Stimulated activated naive CD4-positive, alpha-beta T cell (primary cell): Measurements from ENCODE around the gene LRRC7.

Experiments used
- DNase-seq, 6 experiments: peaks; one replicate each; lab custom pipeline; 2025; lab: John Stamatoyannopoulos, UW

The LRRC7 gene

DNA sequence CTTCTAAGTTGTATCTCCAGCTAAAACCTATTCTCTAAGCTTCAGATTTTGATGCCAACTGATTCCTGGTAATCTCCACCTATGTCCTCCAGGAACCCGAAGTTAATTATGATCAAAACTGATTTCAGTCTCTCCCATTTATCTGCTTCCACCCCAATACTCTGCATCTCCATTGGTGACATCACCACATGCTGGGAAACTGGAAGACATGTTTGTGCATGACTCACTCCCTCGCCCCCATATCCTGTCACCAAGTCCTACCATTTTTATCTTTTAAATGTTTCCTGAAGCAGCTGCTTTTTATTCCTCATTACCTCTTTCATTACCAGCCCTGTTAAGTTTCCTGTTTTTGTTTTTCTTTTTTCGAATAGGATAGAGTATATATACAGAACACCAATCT, 409.2 kb downstream of the LRRC7 start:
- no peak for DNase-seq

DNA sequence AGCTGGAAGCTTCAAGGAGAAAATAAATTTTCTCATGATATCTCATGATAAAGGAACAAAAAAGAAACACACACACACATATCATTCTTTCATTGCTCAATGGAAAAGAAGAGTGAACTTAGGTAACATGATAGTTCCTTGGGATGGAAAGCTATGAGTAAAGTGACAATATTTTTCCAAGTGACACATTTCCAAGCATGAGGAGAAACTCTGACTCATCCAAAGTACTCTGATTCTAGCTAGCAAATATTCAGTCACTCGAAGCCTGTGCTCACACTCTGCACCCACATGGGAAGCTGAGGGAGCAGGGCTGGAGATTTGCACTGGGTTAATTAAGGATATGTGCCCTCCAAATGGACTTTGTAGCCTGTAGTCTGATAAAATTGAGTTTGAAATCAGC, 415.3 kb downstream of the LRRC7 start:
- DNase-seq = no peak

GRCh38 chr1:69985376-69985775, 417.7 kb downstream of the LRRC7 start:
- no peak for DNase-seq

DNA sequence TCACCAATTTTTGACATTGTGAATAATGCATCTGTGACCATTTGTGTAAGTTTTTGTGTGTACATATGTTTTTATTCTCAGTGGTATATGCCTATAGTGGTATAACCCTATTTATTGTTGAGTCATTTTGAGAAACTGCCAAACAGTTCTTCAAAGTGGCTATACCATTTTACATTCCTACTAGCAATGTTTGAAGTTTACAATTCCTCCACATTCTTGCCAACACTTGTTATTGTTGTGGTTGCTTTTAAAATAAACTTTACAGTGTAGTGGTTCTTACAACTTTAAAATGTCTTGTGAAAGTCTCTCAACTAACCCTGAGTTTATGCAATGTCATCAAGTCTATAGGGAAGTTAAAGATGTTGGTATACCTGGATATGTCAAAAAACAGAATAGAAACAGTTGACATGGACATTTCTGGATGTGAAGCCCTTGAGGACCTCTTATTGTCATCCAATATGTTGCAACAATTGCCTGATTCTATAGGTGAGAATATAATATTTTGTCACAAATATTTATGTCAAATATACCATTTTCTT, 418.2 kb downstream of the LRRC7 start:
- no peak for DNase-seq

DNA sequence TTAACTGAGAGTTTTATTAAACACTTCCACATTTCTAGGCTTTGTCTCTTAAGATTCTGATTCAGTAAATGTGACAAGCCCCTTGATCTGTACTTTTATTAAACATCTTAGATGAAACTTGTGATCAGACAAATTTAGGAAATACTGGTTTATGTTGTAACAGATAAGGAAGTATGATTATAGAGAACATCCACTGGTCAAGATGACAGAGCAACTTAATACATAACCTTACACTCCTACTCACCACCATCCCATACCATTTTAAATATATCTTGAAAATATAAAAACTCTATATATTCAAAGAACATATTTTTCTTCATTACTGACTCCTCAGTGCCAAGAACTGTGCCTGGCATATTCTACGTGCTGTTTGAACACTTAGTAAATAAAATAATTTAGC, 420.2 kb downstream of the LRRC7 start:
- DNase-seq = no peak

DNA sequence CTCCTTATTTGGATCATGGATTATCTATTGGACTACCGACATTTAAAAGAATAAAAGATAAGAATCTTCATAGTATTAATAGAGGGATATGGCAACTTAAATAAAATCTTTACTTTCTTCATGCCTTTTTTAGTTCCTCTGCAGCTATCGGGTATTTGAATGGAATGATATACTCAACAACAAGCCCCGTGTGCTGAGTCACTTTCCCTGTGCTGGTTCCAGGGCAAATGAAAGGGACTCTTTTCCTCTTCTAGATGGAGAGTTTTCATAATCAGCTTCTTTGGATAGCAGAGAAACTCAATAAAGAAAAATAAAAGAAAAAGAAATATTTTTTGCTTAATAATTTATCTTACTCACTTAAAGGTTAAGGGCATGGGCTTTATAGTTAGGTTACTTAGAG, 423.9 kb downstream of the LRRC7 start:
- DNase-seq = no peak

DNA sequence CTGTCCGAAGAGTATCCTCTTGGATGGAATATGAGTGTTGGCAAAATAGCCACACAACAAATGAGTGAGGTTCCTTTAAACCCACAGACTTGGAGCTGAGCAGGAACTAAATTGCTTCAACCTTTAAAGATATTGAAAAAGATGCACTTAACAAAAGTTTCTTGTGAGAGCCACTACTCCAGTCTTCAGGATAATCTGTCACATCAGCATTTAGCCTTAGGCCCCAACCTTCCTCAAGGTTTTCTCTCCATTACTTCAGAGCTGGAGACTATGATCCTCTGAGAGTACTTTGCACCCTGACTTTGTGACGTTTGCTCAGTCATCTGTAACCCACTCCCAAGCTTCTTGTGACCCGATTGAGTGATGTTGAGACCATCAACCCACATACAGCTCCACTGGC, 424.9 kb downstream of the LRRC7 start:
- no peak for DNase-seq

DNA sequence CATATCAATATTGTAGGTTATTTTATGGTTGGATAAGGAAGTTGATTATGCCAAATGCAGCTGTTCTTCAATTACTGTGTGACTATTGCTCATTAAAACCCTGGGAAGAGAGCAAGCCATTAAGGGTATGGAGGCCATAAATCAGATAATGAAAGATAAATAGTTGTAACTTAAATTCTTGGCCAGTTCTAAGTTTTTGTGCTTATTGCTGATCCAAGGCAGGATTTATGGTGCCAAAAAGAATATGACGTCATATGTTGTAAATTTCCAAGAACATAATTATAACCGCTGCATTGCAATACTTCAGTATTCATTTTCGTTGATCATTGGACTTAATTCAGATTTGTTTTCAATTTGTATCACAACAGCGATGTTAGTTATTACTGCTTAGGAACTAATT, 426.1 kb downstream of the LRRC7 start:
- no peak for DNase-seq

GRCh38 chr1:69994241-69994640, 426.5 kb downstream of the LRRC7 start:
- no peak for DNase-seq

DNA sequence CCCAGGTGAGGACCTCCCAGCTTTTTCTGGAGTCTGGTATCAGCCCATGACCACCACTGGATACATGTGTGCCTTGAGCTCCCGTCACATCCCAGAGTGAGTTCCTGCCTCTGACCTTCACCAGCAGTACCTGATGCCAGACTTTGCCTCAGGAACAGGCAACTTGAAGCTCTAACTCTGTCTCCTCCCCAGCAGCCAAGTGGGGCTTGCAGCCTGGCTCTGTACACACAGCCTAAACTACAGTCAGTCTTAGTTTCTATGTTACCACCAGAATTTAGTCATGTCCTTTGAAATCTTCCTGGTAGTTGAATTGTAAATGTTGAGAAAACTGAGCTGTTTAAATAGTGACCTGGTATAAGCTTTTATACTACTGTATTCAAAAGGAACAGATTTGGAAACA, 431.1 kb downstream of the LRRC7 start:
- DNase-seq = no peak

GRCh38 chr1:70003211-70003908, 435.6 kb downstream of the LRRC7 start:
- no peak for DNase-seq

DNA sequence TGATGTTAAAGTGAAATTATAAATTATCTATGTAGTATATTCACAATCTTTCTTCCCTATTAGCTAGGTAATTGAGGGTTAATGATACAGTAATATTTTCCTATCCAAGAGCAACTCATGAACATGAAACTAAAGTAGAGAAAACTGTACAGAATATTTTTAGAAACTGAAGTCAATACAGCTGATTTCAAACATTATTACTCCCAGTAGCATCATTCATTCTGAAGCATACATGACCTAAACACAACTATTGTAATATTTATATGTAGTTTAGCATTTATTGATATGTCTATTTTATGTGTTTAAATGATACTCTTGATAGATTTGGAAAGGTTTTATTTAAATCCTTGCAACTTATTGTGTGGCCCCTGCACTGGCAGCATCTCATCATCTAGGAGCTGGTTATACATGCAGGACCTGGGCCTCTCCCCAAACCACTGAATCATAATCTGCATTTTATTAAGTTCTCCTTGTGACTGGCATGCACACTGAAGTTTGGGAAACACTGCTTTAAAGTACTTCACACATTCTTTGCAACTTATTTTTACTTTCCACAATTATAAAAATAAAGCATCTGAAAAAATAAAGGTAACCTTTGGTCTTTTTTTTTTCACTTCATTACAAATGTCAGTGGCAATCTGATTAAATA, 437.8 kb downstream of the LRRC7 start:
- DNase-seq = no peak

GRCh38 chr1:70008660-70009059, 440.9 kb downstream of the LRRC7 start:
- DNase-seq = no peak

GRCh38 chr1:70017770-70018169, 450.0 kb downstream of the LRRC7 start:
- no peak for DNase-seq

DNA sequence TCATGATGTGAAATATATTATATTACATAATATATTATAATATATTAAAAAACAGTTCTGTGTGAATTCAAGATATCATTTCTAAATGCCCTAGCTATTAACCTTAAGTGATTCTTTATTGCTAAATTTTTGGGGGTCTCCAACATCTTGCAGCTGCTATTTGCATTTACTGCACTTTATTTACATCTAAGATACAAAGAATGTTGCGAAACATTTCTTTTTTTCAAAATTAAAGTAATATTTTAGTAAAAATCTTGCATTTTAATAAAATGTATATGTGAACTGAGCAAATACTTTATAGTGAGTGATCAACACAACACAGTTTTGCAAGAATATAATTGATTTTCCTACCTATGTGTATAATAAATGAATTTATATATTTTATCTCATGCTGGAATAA, 456.6 kb downstream of the LRRC7 start:
- DNase-seq = no peak

DNA sequence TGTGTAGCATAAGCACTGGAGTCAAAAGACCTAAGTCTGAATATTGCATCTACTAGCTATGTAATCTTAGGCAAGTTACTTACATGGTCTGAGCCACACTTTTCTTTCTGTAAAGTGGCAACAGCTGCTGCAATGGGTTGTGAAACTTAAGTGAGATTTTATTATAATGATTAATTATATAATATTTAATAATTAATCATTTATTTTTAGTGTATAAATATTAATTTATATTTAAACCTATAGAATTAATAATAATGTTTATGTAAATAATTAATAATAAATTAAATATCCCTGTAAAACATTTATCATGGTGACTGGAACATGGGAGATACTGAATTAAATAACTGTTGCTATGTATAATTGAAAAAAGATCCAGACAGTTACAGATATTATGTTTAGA, 457.3 kb downstream of the LRRC7 start:
- DNase-seq = no peak

DNA sequence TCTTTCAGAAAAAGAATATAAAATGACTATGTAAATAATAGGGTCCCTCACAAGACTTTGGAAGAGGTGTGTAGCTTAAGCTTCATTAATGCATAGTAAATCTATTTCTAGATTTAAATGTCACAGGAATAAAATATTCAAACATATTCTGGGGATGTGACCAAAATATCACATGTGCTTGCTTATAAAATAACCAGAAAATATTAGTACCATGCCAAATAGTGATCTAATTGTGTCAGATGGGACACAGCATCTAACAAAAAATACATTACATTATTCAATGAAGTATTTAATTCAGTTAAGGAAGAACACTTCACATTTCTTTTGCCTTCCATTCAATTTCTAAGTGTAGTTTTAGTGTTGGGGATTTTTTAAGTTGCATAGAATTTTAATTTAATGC, 458.1 kb downstream of the LRRC7 start:
- DNase-seq = no peak

GRCh38 chr1:70033266-70033873, 465.6 kb downstream of the LRRC7 start:
- DNase-seq = no peak

DNA sequence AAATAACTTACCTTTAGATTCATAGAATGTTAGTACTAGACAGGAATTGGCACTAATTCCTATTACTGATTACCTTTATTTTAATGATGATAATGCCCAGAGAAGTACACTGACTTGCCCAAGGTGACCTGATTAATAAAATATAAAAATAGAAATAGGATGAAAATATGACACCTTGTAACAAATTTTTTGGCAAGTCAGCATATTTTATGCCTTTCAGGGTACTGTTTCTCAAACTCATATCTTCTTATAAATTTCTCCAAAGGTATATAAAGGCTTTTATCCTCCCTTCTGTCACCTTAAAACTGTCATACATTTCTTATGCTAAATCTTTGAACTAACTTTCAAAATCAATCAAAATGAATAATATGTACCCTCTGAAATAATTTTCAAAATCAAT, 466.2 kb downstream of the LRRC7 start:
- DNase-seq = no peak

DNA sequence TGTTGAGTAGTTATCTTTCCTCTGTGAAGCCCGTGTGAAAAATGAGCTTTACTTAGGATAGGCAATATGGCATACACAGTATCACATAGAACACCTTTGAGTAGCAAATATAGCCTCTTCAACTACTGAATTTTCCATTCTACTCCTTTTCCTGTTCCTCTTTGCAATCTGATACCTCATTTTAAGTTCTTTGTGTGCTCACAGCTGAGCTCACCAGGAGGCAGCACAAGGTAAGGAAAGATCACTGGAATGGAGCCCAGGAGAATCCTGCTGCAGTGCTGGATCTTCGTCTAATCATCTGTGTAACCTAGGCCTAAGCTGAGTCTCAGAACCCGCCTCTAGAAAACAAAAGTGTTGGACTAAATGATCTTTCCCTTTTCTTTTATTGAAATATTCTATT, 466.7 kb downstream of the LRRC7 start:
- no peak for DNase-seq

DNA sequence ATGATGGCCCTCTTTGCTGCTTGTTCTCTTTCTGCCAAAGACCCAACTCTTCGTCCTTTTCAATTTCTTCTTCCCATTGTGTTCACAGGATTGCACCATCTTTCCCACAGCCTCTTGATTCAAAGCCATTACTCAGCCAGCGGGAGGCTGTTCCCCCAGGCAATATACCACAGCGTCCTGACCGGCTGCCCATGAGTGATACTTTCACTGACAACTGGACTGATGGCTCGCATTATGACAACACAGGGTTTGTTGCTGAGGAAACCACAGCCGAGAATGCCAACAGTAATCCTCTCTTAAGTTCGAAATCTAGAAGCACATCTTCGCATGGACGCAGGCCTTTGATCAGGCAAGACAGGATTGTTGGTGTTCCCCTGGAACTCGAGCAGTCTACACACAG, 470.3 kb downstream of the LRRC7 start:
- DNase-seq = no peak

GRCh38 chr1:70039485-70039884, 471.8 kb downstream of the LRRC7 start:
- DNase-seq = no peak

DNA sequence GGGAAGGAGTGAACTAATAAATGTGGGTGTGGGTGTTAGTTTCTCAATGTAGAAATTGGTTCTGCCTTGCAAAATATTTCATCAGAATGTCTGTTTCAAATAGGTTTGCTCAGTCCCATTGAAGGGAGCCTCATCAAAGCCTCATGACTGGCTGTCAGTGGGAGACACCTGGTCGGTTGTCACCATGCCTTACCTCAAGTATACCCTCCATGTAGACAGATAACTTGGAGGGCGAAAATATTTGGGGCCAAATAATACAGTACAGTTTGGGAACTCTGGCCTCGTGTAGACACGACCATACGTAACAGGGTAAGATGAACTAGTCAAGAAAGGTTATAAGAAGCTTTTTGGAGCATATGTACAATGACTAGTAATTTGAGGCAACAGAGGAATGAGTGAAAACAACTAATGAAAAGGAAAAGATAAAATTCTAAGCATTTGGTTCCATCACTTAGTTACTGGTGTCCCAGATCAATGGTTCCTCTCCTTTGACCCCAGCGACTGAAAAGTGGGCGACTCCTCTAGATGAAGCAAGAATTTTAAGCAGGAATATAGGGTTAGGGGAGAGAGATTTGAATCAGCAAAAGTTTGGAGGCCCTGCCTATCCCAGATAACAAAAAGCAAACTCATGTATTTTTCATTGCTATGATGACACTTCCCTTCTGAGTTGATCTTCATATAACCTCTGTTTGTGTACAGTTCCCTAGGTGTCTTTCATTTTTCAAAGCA, 473.8 kb downstream of the LRRC7 start:
- no peak for DNase-seq
